Liver (tissue), 3 donors: ENCODE results near the gene CTTN.

Experiments
- FOXA2 ChIP-seq: IDR thresholded peaks from 2 replicates; pipeline ENCODE4 v1.6.1; 2016; ENCODE audit warnings: antibody characterized with exemption
- HNF4G ChIP-seq: IDR thresholded peaks from 2 replicates; pipeline ENCODE4 v1.6.1; 2016; ENCODE audit warnings: antibody characterized with exemption
- JUND ChIP-seq, 2 donors: IDR thresholded peaks; 2 replicates each; pipeline ENCODE4 v1.6.1; 2016; ENCODE audit warnings: antibody characterized with exemption in 2 of 2
- MAX ChIP-seq: IDR thresholded peaks from 2 replicates; pipeline ENCODE4 v1.6.1; 2016; ENCODE audit warnings: antibody characterized with exemption
- RAD21 ChIP-seq, 2 donors: IDR thresholded peaks; 2 replicates each; pipeline ENCODE4 v1.6.1; 2016; ENCODE audit warnings: antibody characterized with exemption in 2 of 2, mild to moderate bottlenecking in 2 of 2
- RXRA ChIP-seq, 2 donors: IDR thresholded peaks; 2 replicates each; pipeline ENCODE4 v1.6.1; 2017 to 2018; ENCODE audit warnings: antibody characterized with exemption in 2 of 2, mild to moderate bottlenecking in 1 of 2
- SP1 ChIP-seq: IDR thresholded peaks from 2 replicates; pipeline ENCODE4 v1.6.1; 2018; ENCODE audit warnings: antibody characterized with exemption, mild to moderate bottlenecking
- TAF1 ChIP-seq: conservative IDR thresholded peaks from 2 replicates; pipeline ENCODE4 v1.6.1; 2016; ENCODE audit warnings: antibody characterized with exemption, mild to moderate bottlenecking
- YY1 ChIP-seq: IDR thresholded peaks from 2 replicates; pipeline ENCODE4 v1.6.1; 2016; ENCODE audit warnings: antibody characterized with exemption, mild to moderate bottlenecking
- TF ChIP-seq, protein P1 (sequence below): fragments of 150-350 bp; IDR thresholded peaks from 2 replicates; pipeline ENCODE4 v1.5.1; 2017; ENCODE audit warnings: improper control_type of control experiment, low read depth, low read length; ENCODE audit not compliant: missing input control
- TF ChIP-seq, protein P2 (sequence below): IDR thresholded peaks from 2 replicates; pipeline ENCODE4 v1.6.1; 2016; ENCODE audit warnings: antibody characterized with exemption, mild to moderate bottlenecking
- TF ChIP-seq, protein P3 (sequence below): IDR thresholded peaks from 2 replicates; pipeline ENCODE4 v1.6.1; 2016; ENCODE audit warnings: antibody characterized with exemption
- TF ChIP-seq, protein P4 (sequence below): IDR thresholded peaks from 2 replicates; pipeline ENCODE4 v1.6.1; 2016; ENCODE audit warnings: antibody characterized with exemption
- donor health status: healthy.
- donor health status: healthy.

- TF ChIP-seq MAX, result no peak
- TF ChIP-seq, protein P1, sequence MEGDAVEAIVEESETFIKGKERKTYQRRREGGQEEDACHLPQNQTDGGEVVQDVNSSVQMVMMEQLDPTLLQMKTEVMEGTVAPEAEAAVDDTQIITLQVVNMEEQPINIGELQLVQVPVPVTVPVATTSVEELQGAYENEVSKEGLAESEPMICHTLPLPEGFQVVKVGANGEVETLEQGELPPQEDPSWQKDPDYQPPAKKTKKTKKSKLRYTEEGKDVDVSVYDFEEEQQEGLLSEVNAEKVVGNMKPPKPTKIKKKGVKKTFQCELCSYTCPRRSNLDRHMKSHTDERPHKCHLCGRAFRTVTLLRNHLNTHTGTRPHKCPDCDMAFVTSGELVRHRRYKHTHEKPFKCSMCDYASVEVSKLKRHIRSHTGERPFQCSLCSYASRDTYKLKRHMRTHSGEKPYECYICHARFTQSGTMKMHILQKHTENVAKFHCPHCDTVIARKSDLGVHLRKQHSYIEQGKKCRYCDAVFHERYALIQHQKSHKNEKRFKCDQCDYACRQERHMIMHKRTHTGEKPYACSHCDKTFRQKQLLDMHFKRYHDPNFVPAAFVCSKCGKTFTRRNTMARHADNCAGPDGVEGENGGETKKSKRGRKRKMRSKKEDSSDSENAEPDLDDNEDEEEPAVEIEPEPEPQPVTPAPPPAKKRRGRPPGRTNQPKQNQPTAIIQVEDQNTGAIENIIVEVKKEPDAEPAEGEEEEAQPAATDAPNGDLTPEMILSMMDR, result no peak
- TF ChIP-seq, protein P2, sequence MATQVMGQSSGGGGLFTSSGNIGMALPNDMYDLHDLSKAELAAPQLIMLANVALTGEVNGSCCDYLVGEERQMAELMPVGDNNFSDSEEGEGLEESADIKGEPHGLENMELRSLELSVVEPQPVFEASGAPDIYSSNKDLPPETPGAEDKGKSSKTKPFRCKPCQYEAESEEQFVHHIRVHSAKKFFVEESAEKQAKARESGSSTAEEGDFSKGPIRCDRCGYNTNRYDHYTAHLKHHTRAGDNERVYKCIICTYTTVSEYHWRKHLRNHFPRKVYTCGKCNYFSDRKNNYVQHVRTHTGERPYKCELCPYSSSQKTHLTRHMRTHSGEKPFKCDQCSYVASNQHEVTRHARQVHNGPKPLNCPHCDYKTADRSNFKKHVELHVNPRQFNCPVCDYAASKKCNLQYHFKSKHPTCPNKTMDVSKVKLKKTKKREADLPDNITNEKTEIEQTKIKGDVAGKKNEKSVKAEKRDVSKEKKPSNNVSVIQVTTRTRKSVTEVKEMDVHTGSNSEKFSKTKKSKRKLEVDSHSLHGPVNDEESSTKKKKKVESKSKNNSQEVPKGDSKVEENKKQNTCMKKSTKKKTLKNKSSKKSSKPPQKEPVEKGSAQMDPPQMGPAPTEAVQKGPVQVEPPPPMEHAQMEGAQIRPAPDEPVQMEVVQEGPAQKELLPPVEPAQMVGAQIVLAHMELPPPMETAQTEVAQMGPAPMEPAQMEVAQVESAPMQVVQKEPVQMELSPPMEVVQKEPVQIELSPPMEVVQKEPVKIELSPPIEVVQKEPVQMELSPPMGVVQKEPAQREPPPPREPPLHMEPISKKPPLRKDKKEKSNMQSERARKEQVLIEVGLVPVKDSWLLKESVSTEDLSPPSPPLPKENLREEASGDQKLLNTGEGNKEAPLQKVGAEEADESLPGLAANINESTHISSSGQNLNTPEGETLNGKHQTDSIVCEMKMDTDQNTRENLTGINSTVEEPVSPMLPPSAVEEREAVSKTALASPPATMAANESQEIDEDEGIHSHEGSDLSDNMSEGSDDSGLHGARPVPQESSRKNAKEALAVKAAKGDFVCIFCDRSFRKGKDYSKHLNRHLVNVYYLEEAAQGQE, result no peak
- no peak for TF ChIP-seq JUND (IDR thresholded peaks at IDR 0.05)
- no peak for TF ChIP-seq YY1
- TF ChIP-seq TAF1, result no peak
- no peak for TF ChIP-seq RAD21 (IDR thresholded peaks at IDR 0.05)
- TF ChIP-seq RXRA (IDR thresholded peaks at IDR 0.05), result no peak
- no peak for TF ChIP-seq SP1
- no peak for TF ChIP-seq HNF4G
- TF ChIP-seq, protein P3, sequence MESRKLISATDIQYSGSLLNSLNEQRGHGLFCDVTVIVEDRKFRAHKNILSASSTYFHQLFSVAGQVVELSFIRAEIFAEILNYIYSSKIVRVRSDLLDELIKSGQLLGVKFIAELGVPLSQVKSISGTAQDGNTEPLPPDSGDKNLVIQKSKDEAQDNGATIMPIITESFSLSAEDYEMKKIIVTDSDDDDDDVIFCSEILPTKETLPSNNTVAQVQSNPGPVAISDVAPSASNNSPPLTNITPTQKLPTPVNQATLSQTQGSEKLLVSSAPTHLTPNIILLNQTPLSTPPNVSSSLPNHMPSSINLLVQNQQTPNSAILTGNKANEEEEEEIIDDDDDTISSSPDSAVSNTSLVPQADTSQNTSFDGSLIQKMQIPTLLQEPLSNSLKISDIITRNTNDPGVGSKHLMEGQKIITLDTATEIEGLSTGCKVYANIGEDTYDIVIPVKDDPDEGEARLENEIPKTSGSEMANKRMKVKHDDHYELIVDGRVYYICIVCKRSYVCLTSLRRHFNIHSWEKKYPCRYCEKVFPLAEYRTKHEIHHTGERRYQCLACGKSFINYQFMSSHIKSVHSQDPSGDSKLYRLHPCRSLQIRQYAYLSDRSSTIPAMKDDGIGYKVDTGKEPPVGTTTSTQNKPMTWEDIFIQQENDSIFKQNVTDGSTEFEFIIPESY, result no peak
- TF ChIP-seq, protein P4, sequence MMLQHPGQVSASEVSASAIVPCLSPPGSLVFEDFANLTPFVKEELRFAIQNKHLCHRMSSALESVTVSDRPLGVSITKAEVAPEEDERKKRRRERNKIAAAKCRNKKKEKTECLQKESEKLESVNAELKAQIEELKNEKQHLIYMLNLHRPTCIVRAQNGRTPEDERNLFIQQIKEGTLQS, result no peak
- no peak for TF ChIP-seq FOXA2
Measured at GRCh38 chr11:70402685-70403084, 4.4 kb downstream of the CTTN start.
